Measurements from ENCODE around the gene PFKFB2.

DNA sequence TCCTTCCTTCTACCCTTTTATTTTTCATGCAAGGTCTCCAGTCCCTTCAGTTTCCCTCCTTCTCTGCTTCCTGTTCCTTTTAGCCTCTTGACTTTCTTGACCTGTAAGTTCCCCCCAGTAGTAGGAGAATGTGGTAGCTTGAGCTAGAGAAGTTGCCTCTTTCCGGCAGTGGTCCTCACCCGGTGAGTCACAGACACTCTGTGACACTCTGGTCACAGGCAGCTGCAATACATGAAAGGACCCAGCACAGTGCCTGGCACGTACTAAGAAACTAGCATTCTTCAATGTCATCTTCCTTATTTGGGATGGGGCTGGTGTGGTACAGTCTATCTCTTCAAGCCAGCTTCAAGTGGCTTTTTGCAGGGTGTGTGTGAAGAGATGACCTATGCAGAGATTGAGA lies 16.0 kb downstream of the PFKFB2 start:
- TF ChIP-seq, protein P1, sequence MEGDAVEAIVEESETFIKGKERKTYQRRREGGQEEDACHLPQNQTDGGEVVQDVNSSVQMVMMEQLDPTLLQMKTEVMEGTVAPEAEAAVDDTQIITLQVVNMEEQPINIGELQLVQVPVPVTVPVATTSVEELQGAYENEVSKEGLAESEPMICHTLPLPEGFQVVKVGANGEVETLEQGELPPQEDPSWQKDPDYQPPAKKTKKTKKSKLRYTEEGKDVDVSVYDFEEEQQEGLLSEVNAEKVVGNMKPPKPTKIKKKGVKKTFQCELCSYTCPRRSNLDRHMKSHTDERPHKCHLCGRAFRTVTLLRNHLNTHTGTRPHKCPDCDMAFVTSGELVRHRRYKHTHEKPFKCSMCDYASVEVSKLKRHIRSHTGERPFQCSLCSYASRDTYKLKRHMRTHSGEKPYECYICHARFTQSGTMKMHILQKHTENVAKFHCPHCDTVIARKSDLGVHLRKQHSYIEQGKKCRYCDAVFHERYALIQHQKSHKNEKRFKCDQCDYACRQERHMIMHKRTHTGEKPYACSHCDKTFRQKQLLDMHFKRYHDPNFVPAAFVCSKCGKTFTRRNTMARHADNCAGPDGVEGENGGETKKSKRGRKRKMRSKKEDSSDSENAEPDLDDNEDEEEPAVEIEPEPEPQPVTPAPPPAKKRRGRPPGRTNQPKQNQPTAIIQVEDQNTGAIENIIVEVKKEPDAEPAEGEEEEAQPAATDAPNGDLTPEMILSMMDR (IDR thresholded peaks at IDR 0.05; ENCODE audit: extremely low read depth in 1 of 2, insufficient read depth in 1 of 2, low read depth in 1 of 2, low read length in 2 of 2) = no peak
- TF ChIP-seq POLR2AphosphoS5 (IDR thresholded peaks at IDR 0.05; ENCODE audit: insufficient read depth, low read depth, low read length) (no peak), POLR2A (IDR thresholded peaks at IDR 0.05; ENCODE audit: low read depth, low read length) (no peak), MYC (IDR thresholded peaks at IDR 0.05; ENCODE audit: low read depth, low read length) (no peak), EZH2 (IDR thresholded peaks at IDR 0.05; ENCODE audit: borderline replicate concordance, low read depth, low read length, severe bottlenecking) (no peak), JUN (IDR thresholded peaks at IDR 0.05; ENCODE audit: borderline replicate concordance, insufficient read depth, insufficient read length, low read depth) (no peak), GATA2 (IDR thresholded peaks at IDR 0.05; ENCODE audit: insufficient read depth, insufficient read length, low read depth, low read length) (no peak), FOS (IDR thresholded peaks at IDR 0.05; ENCODE audit: borderline replicate concordance, insufficient read depth, low read length) (no peak)
- TF ChIP-seq, protein P2, sequence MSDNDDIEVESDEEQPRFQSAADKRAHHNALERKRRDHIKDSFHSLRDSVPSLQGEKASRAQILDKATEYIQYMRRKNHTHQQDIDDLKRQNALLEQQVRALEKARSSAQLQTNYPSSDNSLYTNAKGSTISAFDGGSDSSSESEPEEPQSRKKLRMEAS (IDR thresholded peaks at IDR 0.05; ENCODE audit: insufficient read depth, insufficient read length) = no peak
